GM12878 (cell line): Measurements from ENCODE around the gene OPN1SW. TPM values are rescaled to one million over a fixed set of nuclear protein-coding genes. Genes with fewer than 3 reads are reported as not detected.

Experiments used
- ATAC-seq: fragments of 200-7000 bp; cut with Tn5 transposase; 3 replicates; pipeline ENCODE4 v1.9.1; 2020; ENCODE audit warnings: mild to moderate bottlenecking, moderate library complexity
- BruUV-seq: library from RNA; stranded (reverse); fragments of 400-500 nt; replicated peaks from 2 replicates; lab custom pipeline; 2021; lab: Mats Ljungman, UMichigan
- CTCF ChIA-PET: fragments of 300-600 bp; sonication (Branson Sonifier 250); formaldehyde crosslinking; extraction: SDS; loops from one replicate; lab custom pipeline; 2021; ENCODE audit warnings: inconsistent platforms; lab: Yijun Ruan, JAX
- POLR2A ChIA-PET: fragments of 350-600 bp; formaldehyde crosslinking; extraction: SDS; loops from one replicate; lab custom pipeline; 2021; ENCODE audit warnings: inconsistent platforms; lab: Charles Lee
- RAD21 ChIA-PET: fragments of 300-600 bp; sonication (Branson Sonifier 250); formaldehyde crosslinking; loops from one replicate; lab custom pipeline; 2023; ENCODE audit warnings: antibody characterized with exemption; ENCODE audit not compliant: unreplicated experiment; lab: Charles Lee
- SMC1A ChIA-PET: fragments of 300-600 bp; sonication (Branson Sonifier 250); formaldehyde crosslinking; loops from one replicate; lab custom pipeline; 2023; ENCODE audit not compliant: unreplicated experiment, uncharacterized antibody; lab: Charles Lee
- DNase-seq: peaks from one replicate; pipeline ENCODE4 v3.0.0-alpha.2; 2011; ENCODE audit warnings: low read depth, low spot score
- FAIRE-seq: peaks from 3 replicates; lab custom pipeline; 2011; peaks lifted over from hg19 to GRCh38; lab: Jason Lieb, UNC
- H2AFZ ChIP-seq: 2 replicates; pipeline ENCODE4 v1.6.0; 2011; ENCODE audit warnings: low read depth, low read length, control low read depth; ENCODE audit not compliant: control insufficient read depth
- H3K27ac ChIP-seq: 2 replicates; pipeline ENCODE4 v1.5.1; 2011; ENCODE audit warnings: control low read depth; ENCODE audit not compliant: control insufficient read depth, insufficient read depth
- H3K27me3 ChIP-seq, 2 experiments: replicated peaks in 1 of 2; 2 replicates each; pipeline versions ENCODE4 v1.6.0 to v1.6.1; 2011; ENCODE audit warnings: low read length in 1 of 2; ENCODE audit not compliant: control insufficient read depth in 2 of 2, insufficient read depth in 2 of 2
- H3K36me3 ChIP-seq, 2 experiments: 2 replicates each; pipeline ENCODE4 v1.5.1; 2011; ENCODE audit warnings: low read length in 1 of 2; ENCODE audit not compliant: control insufficient read depth in 2 of 2, insufficient read depth in 2 of 2
- H3K4me1 ChIP-seq: 2 replicates; pipeline ENCODE4 v1.6.1; 2011; ENCODE audit warnings: mild to moderate bottlenecking, low read length, moderate library complexity, mixed read lengths; ENCODE audit not compliant: control insufficient read depth, insufficient read depth
- H3K4me2 ChIP-seq: 2 replicates; pipeline ENCODE4 v1.6.0; 2011; ENCODE audit warnings: control low read depth; ENCODE audit not compliant: control insufficient read depth, insufficient read depth
- H3K4me3 ChIP-seq: fragments of 200-600 bp; sonication (generic); 2 replicates; pipeline ENCODE4 v1.5.1; 2016
- H3K79me2 ChIP-seq: 2 replicates; pipeline ENCODE4 v1.6.0; 2011; ENCODE audit warnings: low read length; ENCODE audit not compliant: control insufficient read depth, insufficient read depth
- H3K9ac ChIP-seq: 2 replicates; pipeline ENCODE4 v1.8.0; 2011; ENCODE audit warnings: low read length, control low read depth, mixed read lengths; ENCODE audit not compliant: control insufficient read depth, insufficient read depth
- H3K9me3 ChIP-seq: replicated peaks from 3 replicates; pipeline ENCODE4 v1.5.1; 2011; ENCODE audit warnings: mild to moderate bottlenecking, low read length; ENCODE audit not compliant: control insufficient read depth, insufficient read depth
- H4K20me1 ChIP-seq: 2 replicates; pipeline ENCODE4 v1.6.0; 2011; ENCODE audit not compliant: control insufficient read depth, insufficient read depth
- NR2C2 ChIP-seq: IDR thresholded peaks from 2 replicates; pipeline ENCODE4 v1.6.1; 2011; ENCODE audit warnings: borderline replicate concordance, low read depth; ENCODE audit not compliant: control insufficient read depth, insufficient read length
- PML ChIP-seq: IDR thresholded peaks from 2 replicates; pipeline ENCODE4 v1.6.1; 2012; ENCODE audit warnings: low read length, inconsistent platforms
- RUNX3 ChIP-seq: IDR thresholded peaks from 2 replicates; pipeline ENCODE4 v1.6.1; 2012; ENCODE audit warnings: low read length, inconsistent platforms
- SIX5 ChIP-seq: IDR thresholded peaks from 2 replicates; pipeline ENCODE4 v1.6.1; 2011; ENCODE audit warnings: mild to moderate bottlenecking, low read depth, low read length, moderate library complexity; ENCODE audit not compliant: severe bottlenecking
- WGBS: methylation state at CpG from one replicate; pipeline ENCODE4 v1.1.6; 2016; ENCODE audit warnings: low lambda C conversion rate; ENCODE audit not compliant: insufficient replicate concordance, insufficient coverage; ENCODE audit errors: missing lambda C conversion rate; 5-methylcytosine and 5-hydroxymethylcytosine counted together
- in situ Hi-C: fragments of 300-500 bp; cut with MboI; formaldehyde crosslinking; loops from 9 replicates; pipeline ENCODE4 v1.14.3; 2018; ENCODE audit warnings: mixed read lengths
- intact Hi-C: fragments of 100-400 bp; cut with micrococcal nuclease; formaldehyde crosslinking; loops from one replicate; pipeline ENCODE4 v1.14.2; 2022; ENCODE audit not compliant: unreplicated experiment
- polyA plus RNA-seq, 11 experiments: library from polyadenylated mRNA; depleted of rRNA in 4 of 11; unstranded in 6 of 11; stranded (reverse) in 5 of 11; fragments of >200 nt; fragmentation: Nextera tagmentation in 4 of 11; fragmentation: Illumina TruSeq in 1 of 11; extraction: Ambion mirVana in 4 of 11; extraction: Trizol in 1 of 11; gene quantifications; 1 replicate in 1 of 11; 2 replicates in 10 of 11; pipeline versions ENCODE4 v1.2.1 to v1.2.3, GENCODE V29; 2011 to 2016; ENCODE audit warnings: inconsistent platforms in 2 of 11, missing spikeins in 2 of 11, low read depth in 1 of 11
- total RNA-seq, 4 experiments: library from RNA; depleted of rRNA in 3 of 4; stranded (reverse); fragments of >200 nt in 3 of 4; fragmentation: Illumina TruSeq in 1 of 4; extraction: Trizol in 1 of 4; gene quantifications; 2 replicates each; pipeline versions ENCODE4 v1.2.1 to v1.2.3, GENCODE V29; 2013 to 2021
- TF ChIP-seq, protein P1 (sequence below): fragments of 450-650 bp; IDR thresholded peaks from 2 replicates; pipeline ENCODE4 v1.6.1; 2017; ENCODE audit warnings: mild to moderate bottlenecking

The OPN1SW gene
- total and polyA plus RNA-seq, 10 of the 15 experiments (the other 5 are each of a cell fraction or from before 2014, with no cell fraction given) = 0.11 to 0.35 (median 0.19) TPM; not detected in 6

DNA sequence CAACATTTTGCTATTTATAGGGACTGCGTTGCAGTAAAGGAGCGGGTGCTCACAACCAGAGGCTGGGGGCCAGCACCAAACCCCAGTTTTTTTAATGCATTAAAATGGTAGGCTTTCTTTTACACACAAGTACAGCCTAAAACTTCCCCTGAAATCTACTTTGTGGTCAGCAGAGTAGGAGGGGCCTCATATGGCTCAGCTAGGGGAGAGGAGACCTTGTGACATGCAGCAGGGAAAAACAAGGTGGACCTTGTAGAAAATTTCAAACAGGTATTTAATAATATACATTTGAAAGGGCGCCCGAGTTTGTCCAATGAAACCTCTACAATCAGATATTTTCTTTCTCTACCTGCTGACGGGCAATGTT lies 17.6 kb upstream of the OPN1SW start:
- H4K20me1 ChIP-seq = no peaks in the 10 kb centered on the region
- 39% methylated on average over 5 of the region's 5 CpGs for WGBS
- H3K27me3 ChIP-seq = peaks cover 2% of the 10 kb centered on the region in 2 experiments; a peak in 2 of 4 replicates
- POLR2A ChIA-PET = interaction anchor here (0.6 kb wide), 1 partner anchor 165 kb away, joined by 4 read pairs; no protein-coding TSS in a partner anchor
- no peak overlapping the region for H3K4me3 ChIP-seq
- H3K79me2 ChIP-seq = no peaks in the 10 kb centered on the region
- FAIRE-seq (no peak), ATAC-seq (no peak), DNase-seq (no peak)
- no peak overlapping the region for H3K27ac ChIP-seq
- in situ Hi-C loops = no loop called here
- no TSS peak for BruUV-seq
- intact Hi-C loops = loop anchor here (5.0 kb wide), 2 partner anchors 89 to 299 kb away; no protein-coding TSS in a partner anchor
- SMC1A ChIA-PET = no interaction called here
- no peaks in the 10 kb centered on the region for H3K36me3 ChIP-seq
- H3K9me3 ChIP-seq = no peaks in the 10 kb centered on the region
- no peak overlapping the region for H3K4me2 ChIP-seq
- CTCF ChIA-PET = interaction anchor here (0.6 kb wide), 1 partner anchor 82 kb away, joined by 4 read pairs; no protein-coding TSS in a partner anchor
- H2AFZ ChIP-seq = no peak overlapping the region
- H3K4me1 ChIP-seq = peaks cover 3% of the 10 kb centered on the region; the same call in 1 of the 2 replicates
- RAD21 ChIA-PET = no interaction called here
- no peak overlapping the region for H3K9ac ChIP-seq
- TF ChIP-seq, protein P1, sequence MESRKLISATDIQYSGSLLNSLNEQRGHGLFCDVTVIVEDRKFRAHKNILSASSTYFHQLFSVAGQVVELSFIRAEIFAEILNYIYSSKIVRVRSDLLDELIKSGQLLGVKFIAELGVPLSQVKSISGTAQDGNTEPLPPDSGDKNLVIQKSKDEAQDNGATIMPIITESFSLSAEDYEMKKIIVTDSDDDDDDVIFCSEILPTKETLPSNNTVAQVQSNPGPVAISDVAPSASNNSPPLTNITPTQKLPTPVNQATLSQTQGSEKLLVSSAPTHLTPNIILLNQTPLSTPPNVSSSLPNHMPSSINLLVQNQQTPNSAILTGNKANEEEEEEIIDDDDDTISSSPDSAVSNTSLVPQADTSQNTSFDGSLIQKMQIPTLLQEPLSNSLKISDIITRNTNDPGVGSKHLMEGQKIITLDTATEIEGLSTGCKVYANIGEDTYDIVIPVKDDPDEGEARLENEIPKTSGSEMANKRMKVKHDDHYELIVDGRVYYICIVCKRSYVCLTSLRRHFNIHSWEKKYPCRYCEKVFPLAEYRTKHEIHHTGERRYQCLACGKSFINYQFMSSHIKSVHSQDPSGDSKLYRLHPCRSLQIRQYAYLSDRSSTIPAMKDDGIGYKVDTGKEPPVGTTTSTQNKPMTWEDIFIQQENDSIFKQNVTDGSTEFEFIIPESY = no peak
- TF ChIP-seq NR2C2 = no peak
- 0 out of 2 replicates have a peak, but pooled peaks have one; percentile 15 for TF ChIP-seq RUNX3
- TF ChIP-seq PML = no peak
- TF ChIP-seq SIX5 = no peak
